HL-60 (cell line): ENCODE results near the gene CNGB1.

Experiments
- GABPA ChIP-seq: IDR thresholded peaks from 2 replicates; pipeline ENCODE4 v1.6.1; 2012; ENCODE audit warnings: low read depth
- SPI1 ChIP-seq: IDR thresholded peaks from 2 replicates; pipeline ENCODE4 v1.6.1; 2012; ENCODE audit warnings: low read depth, mild to moderate bottlenecking, borderline replicate concordance
- TF ChIP-seq, protein P1 (sequence below): IDR thresholded peaks from one replicate; pipeline ENCODE4 v1.5.1; 2011; ENCODE audit warnings: low read length, control low read depth, inconsistent platforms; ENCODE audit not compliant: insufficient read depth
- TF ChIP-seq, protein P2 (sequence below): IDR thresholded peaks from 2 replicates; pipeline ENCODE4 v1.6.1; 2012; ENCODE audit warnings: low read depth; ENCODE audit not compliant: insufficient replicate concordance

GRCh38 chr16:57977418-57978069, 6.6 kb upstream of the CNGB1 start:
- TF ChIP-seq, protein P1, sequence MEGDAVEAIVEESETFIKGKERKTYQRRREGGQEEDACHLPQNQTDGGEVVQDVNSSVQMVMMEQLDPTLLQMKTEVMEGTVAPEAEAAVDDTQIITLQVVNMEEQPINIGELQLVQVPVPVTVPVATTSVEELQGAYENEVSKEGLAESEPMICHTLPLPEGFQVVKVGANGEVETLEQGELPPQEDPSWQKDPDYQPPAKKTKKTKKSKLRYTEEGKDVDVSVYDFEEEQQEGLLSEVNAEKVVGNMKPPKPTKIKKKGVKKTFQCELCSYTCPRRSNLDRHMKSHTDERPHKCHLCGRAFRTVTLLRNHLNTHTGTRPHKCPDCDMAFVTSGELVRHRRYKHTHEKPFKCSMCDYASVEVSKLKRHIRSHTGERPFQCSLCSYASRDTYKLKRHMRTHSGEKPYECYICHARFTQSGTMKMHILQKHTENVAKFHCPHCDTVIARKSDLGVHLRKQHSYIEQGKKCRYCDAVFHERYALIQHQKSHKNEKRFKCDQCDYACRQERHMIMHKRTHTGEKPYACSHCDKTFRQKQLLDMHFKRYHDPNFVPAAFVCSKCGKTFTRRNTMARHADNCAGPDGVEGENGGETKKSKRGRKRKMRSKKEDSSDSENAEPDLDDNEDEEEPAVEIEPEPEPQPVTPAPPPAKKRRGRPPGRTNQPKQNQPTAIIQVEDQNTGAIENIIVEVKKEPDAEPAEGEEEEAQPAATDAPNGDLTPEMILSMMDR = no peak
- TF ChIP-seq GABPA (no peak), SPI1 (no peak)
- TF ChIP-seq, protein P2, sequence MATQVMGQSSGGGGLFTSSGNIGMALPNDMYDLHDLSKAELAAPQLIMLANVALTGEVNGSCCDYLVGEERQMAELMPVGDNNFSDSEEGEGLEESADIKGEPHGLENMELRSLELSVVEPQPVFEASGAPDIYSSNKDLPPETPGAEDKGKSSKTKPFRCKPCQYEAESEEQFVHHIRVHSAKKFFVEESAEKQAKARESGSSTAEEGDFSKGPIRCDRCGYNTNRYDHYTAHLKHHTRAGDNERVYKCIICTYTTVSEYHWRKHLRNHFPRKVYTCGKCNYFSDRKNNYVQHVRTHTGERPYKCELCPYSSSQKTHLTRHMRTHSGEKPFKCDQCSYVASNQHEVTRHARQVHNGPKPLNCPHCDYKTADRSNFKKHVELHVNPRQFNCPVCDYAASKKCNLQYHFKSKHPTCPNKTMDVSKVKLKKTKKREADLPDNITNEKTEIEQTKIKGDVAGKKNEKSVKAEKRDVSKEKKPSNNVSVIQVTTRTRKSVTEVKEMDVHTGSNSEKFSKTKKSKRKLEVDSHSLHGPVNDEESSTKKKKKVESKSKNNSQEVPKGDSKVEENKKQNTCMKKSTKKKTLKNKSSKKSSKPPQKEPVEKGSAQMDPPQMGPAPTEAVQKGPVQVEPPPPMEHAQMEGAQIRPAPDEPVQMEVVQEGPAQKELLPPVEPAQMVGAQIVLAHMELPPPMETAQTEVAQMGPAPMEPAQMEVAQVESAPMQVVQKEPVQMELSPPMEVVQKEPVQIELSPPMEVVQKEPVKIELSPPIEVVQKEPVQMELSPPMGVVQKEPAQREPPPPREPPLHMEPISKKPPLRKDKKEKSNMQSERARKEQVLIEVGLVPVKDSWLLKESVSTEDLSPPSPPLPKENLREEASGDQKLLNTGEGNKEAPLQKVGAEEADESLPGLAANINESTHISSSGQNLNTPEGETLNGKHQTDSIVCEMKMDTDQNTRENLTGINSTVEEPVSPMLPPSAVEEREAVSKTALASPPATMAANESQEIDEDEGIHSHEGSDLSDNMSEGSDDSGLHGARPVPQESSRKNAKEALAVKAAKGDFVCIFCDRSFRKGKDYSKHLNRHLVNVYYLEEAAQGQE = no peak
